Mesothelial cell of epicardium (in vitro differentiated cells): ENCODE results near the gene NTN4. TPM values are rescaled to one million over a fixed set of nuclear protein-coding genes. Genes with fewer than 3 reads are reported as not detected.

Source experiments
- DNase-seq, 2 experiments: peaks; one replicate each; pipeline ENCODE4 v3.0.0; 2021; ENCODE audit warnings: low spot score in 2 of 2; ENCODE audit not compliant: unreplicated experiment in 2 of 2
- H3K27ac Mint-ChIP-seq: 2 replicates; pipeline ENCODE4 v1.8.0; 2021; ENCODE audit warnings: mixed read lengths
- H3K27me3 Mint-ChIP-seq: 2 replicates; pipeline ENCODE4 v1.8.0; 2021; ENCODE audit warnings: low read depth, mixed read lengths
- H3K36me3 Mint-ChIP-seq: 2 replicates; pipeline ENCODE4 v1.8.0; 2021; ENCODE audit warnings: mixed read lengths
- H3K4me1 Mint-ChIP-seq: 2 replicates; pipeline ENCODE4 v1.8.0; 2021; ENCODE audit warnings: mixed read lengths
- H3K4me3 Mint-ChIP-seq: 2 replicates; pipeline ENCODE4 v1.8.0; 2021; ENCODE audit warnings: mild to moderate bottlenecking, moderate library complexity, mixed read lengths
- H3K9me3 Mint-ChIP-seq: 2 replicates; pipeline ENCODE4 v1.8.0; 2021; ENCODE audit warnings: mixed read lengths
- total RNA-seq: library from RNA; stranded (reverse); gene quantifications from 3 replicates; pipeline ENCODE4 v1.2.1, GENCODE V29; 2021
- TF ChIP-seq, protein P1 (sequence below): fragments of 200-600 bp; sonication (generic); IDR thresholded peaks from one replicate; pipeline ENCODE4 v1.5.0; 2021; ENCODE audit warnings: antibody characterized with exemption; ENCODE audit not compliant: unreplicated experiment

The NTN4 gene
- total RNA-seq, 1 donor from 2014 or later, result 6.0 TPM

DNA sequence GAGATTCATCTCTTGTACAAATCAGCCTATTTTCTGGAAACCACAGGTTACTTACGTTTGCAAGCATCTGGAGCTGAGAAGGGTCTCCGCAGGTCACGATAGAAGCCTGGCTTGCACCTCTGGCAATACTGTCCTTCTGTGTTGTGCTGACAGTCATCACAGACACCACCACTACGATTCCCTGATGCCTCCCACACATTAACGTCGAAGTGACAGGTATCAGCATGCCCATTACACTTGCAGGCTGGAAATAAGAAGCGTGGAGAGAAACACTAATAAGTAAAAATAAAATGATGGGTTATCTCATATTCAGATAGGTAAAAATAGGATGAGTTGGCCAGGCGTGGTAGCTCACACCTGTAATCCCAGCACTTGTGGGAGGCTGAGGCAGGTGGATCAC lies 80.2 kb downstream of the NTN4 start:
- Mint-ChIP-seq H3K36me3 (no peaks in the 10 kb centered on the region), H3K27me3 (peaks cover 2% of the 10 kb centered on the region), H3K4me3 (no peak overlapping the region), H3K4me1 (peaks cover 20% of the 10 kb centered on the region), H3K9me3 (no peaks in the 10 kb centered on the region), H3K27ac (no peak overlapping the region)
- DNase-seq, result no peak
- TF ChIP-seq, protein P1, sequence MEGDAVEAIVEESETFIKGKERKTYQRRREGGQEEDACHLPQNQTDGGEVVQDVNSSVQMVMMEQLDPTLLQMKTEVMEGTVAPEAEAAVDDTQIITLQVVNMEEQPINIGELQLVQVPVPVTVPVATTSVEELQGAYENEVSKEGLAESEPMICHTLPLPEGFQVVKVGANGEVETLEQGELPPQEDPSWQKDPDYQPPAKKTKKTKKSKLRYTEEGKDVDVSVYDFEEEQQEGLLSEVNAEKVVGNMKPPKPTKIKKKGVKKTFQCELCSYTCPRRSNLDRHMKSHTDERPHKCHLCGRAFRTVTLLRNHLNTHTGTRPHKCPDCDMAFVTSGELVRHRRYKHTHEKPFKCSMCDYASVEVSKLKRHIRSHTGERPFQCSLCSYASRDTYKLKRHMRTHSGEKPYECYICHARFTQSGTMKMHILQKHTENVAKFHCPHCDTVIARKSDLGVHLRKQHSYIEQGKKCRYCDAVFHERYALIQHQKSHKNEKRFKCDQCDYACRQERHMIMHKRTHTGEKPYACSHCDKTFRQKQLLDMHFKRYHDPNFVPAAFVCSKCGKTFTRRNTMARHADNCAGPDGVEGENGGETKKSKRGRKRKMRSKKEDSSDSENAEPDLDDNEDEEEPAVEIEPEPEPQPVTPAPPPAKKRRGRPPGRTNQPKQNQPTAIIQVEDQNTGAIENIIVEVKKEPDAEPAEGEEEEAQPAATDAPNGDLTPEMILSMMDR, result no peak

DNA sequence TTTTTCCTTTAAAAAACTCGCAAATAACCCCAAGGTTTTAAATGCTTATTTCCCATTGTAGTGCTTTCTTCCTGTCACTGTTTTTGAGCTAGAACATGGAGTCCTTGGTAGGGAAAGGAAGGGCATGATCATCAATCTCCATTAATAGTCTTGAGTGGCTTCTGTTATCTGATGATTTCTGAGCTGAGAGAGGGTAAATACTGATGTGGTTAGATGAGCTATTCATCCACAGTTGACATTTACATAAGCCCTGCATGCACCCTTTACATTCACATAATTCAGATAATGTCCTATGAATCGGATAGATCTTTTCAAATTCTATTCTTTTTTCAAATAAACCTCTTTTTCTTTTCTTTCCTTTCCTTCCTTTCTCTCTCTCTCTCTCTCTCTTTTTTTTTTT lies 81.4 kb downstream of the NTN4 start:
- peaks cover 6% of the 10 kb centered on the region for H3K27me3 Mint-ChIP-seq
- no peak overlapping the region for H3K27ac Mint-ChIP-seq
- H3K4me1 Mint-ChIP-seq, result peaks cover 20% of the 10 kb centered on the region
- TF ChIP-seq, protein P1, result no peak
- H3K36me3 Mint-ChIP-seq, result no peaks in the 10 kb centered on the region
- H3K4me3 Mint-ChIP-seq, result no peak overlapping the region
- no peak for DNase-seq
- H3K9me3 Mint-ChIP-seq, result no peaks in the 10 kb centered on the region

DNA sequence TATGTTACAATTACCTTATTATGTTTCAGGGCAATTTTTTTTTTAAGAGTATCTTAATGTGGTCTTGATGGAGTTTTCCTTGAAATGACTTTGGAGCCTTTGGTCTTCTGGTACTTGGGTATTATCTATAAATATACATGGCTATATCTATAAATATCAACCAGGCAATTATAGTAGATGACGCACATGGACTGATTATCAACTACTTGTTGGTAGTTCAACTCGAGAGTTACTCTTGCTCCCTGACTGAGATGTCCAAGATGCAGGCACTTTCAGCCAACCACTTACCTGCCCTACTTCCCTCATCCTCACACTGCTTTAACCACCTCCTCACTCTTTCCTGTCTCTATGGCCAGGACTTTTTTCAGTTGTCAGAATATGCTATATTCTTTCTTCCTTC lies 85.4 kb downstream of the NTN4 start:
- TF ChIP-seq, protein P1, result no peak
- Mint-ChIP-seq H3K27me3 (peaks cover 6% of the 10 kb centered on the region), H3K27ac (no peak overlapping the region), H3K36me3 (no peaks in the 10 kb centered on the region), H3K4me1 (peaks cover 10% of the 10 kb centered on the region), H3K4me3 (no peak overlapping the region), H3K9me3 (no peaks in the 10 kb centered on the region)
- DNase-seq, result no peak

DNA sequence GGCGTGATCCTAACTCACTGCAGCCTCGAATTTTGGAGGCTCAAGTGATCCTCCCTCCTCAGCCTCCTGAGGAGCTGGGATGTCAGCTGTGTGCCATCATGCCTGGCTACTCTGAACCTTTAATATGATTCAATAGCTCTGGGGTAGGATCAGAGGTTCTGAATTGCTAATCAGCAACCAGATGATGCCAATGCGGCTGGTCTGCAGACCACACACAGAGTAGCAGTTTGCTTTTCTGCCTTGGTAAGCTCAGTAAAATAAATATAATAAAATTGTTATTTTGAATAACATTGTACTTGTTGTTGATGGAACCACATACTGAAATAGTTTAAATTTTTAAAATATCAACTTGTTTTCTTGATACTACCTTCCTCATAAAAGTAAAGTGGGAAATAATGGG lies 86.6 kb downstream of the NTN4 start:
- TF ChIP-seq, protein P1, result no peak
- Mint-ChIP-seq H3K4me1 (peaks cover 4% of the 10 kb centered on the region), H3K27ac (no peak overlapping the region), H3K36me3 (no peaks in the 10 kb centered on the region), H3K9me3 (no peaks in the 10 kb centered on the region), H3K4me3 (no peak overlapping the region), H3K27me3 (peaks cover 6% of the 10 kb centered on the region)
- no peak for DNase-seq

DNA sequence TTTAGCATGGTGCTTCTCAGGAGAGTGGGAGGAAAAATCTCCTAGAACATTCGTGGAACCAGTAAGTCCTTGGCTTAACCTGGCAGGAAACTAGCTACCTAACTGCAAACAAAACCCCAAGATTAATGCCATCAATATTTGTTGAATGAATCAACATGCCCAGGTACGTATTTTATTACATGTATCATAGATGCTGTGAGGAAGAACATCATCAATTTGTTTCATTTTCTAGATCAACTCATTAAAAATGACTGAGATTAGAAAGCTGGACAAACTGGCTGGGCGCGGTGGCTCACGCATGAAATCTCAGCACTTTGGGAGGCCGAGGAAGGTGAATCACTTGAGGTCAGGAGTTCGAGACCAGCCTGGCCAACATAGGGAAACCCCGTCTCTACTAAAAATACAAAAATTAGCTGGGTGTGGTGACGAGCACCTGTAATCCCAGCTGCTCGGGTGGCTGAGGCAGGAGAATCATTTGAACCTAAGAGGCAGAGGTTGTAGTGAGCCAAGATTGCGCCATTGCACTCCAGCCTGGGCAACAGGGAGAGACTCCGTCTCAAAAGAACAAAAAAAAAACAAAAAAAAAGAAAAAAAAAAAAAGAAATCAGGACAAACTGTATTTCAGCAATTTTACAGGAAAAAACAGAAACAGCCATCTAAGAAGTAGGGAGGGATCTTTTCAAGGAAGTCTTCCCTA lies 88.7 kb downstream of the NTN4 start:
- no peak overlapping the region for H3K27ac Mint-ChIP-seq
- DNase-seq, result no peak

More for the DNA sequence above, 88.7 kb downstream of the NTN4 start:
- H3K4me1 Mint-ChIP-seq, result no peaks in the 10 kb centered on the region
- H3K9me3 Mint-ChIP-seq, result no peaks in the 10 kb centered on the region
- peaks cover 6% of the 10 kb centered on the region for H3K27me3 Mint-ChIP-seq
- H3K36me3 Mint-ChIP-seq, result no peaks in the 10 kb centered on the region
- TF ChIP-seq, protein P1, result no peak
- no peak overlapping the region for H3K4me3 Mint-ChIP-seq
